GM21529 (cell line): ENCODE measurements around the gene SEC23B.
"Not testable (repeated sequence)": the region's sequence is repeated elsewhere in the genome, so short reads cannot be mapped to it uniquely, and the experiment has no call there.

Experiments used
- ATAC-seq: cut with Tn5 transposase; IDR thresholded peaks from one replicate; pipeline ENCODE4 v1.9.1; 2021; ENCODE audit not compliant: unreplicated experiment

Gene SEC23B

DNA sequence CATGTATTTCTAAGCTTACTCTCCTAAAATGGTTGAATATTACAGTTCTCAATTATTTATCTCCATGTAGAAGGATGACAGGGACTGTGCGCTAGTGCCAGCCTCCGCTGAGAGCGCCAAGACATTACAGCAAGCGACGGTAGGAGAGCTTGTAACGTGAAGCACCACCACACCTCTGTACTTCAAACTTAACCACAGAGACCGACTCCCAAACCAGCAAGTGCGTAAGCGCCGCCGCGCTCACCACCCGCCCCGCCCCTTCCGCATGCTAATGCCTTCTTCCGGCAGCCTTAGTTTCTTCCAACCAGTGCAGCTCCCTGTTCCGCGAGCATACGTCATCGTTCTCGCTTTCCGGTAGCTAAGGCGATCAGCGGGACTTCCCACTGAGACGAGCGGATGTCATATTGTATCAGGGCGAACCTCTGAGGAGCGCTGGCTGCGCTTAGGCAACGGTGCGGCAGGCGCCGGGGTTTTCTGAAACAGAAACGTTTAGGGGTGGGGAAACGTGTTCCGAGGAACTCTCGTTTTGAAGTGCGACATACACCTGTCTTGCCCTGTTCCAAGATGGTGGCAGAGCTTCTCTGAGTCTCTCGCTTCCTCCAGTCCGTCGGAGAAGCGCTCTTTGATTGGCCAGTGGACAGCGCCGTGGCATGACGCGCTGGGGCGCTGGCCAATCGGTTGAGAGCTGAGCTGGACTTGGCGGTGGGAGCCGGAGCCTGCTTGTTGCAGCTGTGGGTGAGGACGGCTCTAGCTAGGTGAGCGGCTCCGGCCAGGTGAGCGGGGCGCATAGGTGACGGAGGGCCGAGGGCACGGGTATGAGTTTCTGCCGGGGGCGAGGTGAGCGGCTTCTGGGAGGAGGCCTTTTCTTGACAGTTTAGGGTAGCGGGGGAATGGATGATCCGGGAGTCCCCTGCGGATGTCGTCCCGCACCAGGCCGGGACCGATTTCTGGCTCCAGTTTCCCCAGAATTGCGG, at the start of gene SEC23B:
Gene SEC23B, plus strand, starts transcription at position 723 of the 974 bp plus-strand sequence. CDS start 2,896 bp downstream, outside the sequence.
- ATAC-seq = peak; percentile 96

DNA sequence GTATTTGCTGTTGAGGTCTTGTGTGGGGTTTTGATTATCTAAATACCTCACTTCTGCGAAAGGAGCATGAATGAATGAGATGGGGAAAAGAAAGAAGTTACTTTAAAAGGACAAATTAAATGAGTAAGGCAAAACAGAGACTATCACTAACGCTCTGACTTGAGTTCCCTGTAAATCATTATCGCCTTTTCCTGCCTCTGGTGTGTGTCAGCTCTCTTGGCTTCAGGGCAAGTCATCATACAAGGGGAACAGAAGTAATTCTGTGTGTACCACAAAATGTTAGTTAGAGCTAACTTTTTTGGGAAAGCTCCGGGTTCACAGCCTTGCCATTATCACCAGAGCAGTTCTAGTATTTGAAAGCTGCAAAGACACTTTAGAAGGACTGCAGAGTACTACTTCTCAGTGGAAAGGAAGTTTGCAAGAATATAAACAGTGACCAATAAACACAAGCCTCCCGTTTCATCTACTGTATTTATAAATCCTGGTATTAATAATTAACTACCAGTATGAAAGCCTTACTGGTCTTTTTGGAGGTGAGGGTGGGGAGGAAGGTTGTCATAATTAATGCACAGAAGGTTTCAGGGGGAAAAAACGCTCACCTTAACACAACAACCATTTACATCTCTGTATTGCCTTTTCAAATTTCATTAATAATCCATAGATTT, 42.1 kb upstream of the SEC23B start:
- ATAC-seq = no peak

- ATAC-seq = peak; percentile 26
Observed at GRCh38 chr20:18466574-18466893, 41.2 kb upstream of the SEC23B start.

- ATAC-seq = peak; percentile 99
Observed at GRCh38 chr20:18466894-18467730, 40.6 kb upstream of the SEC23B start, which contains the start of the genes DZANK1 and POLR3F. DZANK1 (minus strand) TSS chr20:18467030; CDS start chr20:18465358, 1,672 bp downstream. POLR3F (plus strand) TSS chr20:18467390; CDS start chr20:18467507, 117 bp downstream.

DNA sequence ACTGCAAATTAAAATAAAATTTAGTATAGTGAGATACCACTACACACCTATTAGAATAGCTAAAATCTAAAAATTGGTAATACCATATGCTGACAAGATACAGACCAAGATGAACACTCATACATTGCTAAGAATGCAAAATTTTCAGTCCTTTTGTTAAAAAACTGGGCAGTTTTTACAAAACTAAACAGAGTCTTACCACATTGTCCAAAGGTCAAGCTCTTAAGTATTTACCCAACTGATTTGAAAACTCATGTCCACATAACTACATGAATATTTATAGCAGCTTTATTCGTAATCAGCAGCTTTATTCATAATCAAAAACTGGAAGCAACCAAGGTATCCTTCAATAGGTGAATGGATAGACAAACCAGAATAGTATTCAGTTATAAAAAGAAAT, 30.5 kb upstream of the SEC23B start:
- ATAC-seq = no peak

DNA sequence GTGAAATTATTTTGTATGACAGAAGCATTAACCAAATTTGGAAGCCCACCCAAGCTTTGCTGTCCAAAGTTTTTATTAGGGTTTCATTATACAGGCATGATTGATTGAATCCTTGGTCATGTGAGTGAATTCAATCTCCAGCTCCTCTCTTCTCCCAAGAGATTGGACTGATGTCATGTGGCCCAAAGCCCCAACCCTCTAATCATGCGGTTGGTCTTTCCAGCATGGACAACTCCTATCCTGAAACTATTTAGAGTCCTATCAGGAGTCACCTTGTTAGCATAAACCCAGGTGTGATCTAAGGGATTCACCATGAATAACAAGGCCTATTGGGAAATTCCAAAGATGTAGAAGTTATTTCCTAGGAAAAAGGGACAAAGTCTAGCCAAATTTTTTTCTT, 29.9 kb upstream of the SEC23B start:
- ATAC-seq = no peak

- no peak for ATAC-seq
Observed at GRCh38 chr20:18481596-18481995, 26.1 kb upstream of the SEC23B start.

GRCh38 chr20:18488301-18488700, 19.4 kb upstream of the SEC23B start:
- no peak for ATAC-seq

DNA sequence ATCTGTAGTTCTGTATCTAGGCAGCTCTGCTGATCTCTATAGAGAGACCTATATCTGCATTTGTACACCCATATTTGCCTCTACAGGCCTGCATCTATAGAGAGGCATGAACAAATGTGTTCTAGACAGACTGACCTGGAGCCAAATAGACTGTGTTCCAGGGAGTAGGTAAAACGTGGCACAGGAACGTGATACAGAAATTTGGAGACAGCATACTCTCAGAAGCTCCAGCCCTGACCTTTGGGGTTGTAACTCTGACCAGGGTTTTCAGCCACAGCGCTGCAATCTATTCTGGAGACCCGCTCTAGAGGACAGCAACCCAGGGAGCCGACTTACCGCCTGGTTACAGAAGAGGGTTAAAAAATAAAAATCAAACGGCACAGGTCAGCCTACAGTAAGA, 11.7 kb upstream of the SEC23B start:
- ATAC-seq = no peak

DNA sequence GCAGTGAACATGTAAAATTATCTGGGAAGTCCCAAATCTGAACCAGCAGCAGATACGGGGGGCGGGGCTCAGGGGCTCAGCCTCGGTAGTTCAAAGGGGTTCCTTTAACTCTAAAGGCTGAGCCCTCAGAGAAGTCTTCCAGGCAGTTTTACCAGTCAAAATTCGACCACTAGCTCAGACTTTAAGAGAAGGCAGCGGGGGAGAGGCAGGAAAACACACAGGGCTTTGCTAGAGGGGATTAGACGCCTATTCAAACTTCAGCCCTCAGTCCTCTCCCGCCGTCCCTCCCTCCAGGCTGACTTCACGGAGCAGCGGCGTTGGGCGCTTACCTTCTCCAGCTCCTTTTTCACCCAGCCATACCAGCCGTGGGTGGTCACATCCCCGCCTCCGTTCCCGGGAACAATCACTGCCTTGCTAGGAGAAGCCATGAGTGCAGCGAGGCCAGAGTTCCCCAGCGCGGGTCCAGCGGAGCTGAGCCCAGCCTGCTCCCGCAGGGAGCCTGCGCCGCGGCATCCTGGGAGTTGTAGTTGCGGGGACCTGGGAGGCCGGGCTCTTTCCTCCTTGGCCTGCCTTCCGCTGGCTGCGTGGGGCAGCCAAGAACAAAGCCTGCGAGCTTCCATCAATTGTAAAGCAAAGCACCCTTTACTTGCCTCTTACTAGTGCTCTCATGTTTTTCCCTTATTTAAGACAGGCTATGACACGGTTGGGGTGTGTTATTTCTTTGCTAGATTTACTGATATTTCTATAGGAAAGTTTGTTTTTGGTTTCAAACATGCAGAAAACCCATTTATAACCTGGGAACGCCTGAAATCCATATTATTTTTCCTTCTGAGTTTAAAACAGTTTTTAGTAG, 10.8 kb upstream of the SEC23B start, which contains the start of gene RBBP9:
Gene RBBP9, minus strand, starts transcription at position 486 of the 853 bp plus-strand sequence. Its CDS starts 58 bp downstream, at position 428.
- ATAC-seq = peak; percentile 99

DNA sequence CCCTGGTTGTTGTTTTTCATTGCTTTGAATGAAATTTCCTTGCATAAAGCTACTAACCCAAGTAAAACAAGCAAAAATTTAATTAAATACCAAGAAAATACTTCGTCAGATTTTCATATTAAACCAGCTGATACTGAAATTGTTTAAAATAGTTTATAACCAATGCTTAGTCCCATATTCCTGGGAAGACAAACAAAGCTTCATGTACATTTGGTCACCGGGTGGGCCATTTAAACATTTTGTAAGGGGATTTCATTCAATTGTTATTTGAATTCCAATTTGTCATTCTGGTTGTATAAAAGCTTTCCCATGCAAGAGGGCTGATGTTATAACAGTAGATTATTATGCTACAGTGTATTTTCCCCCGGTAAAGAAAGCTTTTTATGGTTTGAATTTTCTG, 10.1 kb upstream of the SEC23B start:
- ATAC-seq = no peak

DNA sequence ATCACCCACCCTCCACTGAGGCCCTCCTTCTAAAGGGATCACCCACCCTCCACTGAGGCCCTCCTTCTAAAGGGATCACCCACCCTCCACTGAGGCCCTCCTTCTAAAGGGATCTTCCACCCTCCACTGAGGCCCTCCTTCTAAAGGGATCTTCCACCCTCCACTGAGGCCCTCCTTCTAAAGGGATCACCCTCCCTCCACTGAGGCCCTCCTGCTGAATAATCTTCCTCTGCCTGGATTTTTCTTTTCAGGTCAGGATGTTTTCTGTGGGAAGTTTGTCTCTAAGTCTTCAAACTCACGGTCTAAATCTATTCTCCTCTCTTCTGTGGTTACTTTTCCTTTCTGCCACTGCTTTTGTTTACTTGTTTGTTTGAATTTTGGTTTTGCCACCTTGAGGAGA, 6.1 kb upstream of the SEC23B start:
- not testable (repeated sequence) for ATAC-seq

- ATAC-seq = no peak
Observed at GRCh38 chr20:18504479-18505060, 3.2 kb upstream of the SEC23B start.

DNA sequence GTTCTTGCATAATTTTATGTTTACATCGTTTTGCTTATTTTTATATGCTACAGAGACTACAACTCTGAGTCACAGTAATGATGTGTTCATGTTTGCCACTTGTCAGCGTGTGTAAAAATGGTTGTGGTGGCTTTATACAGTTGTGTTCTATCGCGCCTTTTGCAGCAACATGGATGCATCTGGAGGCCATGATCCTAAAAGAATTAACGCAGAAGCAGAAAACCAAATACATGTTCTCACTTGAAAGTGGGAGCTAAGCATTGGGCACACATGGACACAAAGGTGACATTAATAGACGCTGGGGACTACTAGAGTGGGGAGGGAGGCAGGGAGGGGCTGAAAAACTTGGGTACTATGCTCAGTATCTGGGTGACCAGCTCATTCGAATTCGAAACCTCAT, 996 bp upstream of the SEC23B start:
- ATAC-seq = no peak

DNA sequence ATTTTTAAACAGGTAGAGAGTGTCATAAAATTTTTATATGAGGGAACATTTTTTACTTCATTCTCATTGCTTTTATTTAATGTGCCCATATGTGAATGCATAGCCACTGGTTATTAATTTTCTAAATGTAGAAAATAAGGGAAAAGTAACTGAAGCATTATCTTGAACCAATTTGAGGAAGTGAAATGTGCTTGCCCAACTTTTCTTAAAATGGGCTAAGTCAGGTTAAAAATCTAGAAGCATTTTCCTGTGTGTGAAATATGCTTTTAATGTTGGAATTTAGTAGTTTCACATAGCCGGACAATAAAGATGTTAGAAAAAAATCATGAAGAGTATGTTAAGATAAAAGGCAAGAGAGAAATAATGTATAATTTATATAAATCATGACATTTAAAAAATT, 3.8 kb downstream of the SEC23B start:
- no peak for ATAC-seq

DNA sequence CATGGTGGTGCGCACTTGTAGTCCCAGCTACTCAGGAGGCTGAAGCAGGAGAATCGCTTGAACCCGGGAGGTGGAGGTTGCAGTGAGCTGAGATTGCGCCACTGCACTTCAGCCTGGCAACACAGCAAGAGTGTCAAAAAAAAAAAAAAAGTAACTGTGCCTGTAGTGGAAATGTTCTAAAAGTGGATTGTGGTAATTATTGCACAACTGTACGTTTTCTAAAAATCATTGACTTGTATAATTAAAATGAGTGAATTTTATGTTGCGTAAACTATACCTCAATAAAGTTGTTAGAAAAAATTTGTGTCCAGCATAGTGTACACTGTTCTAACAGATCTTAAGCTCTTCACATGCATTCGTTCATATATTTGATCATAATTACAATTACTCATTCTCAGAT, 5.5 kb downstream of the SEC23B start:
- ATAC-seq = no peak

DNA sequence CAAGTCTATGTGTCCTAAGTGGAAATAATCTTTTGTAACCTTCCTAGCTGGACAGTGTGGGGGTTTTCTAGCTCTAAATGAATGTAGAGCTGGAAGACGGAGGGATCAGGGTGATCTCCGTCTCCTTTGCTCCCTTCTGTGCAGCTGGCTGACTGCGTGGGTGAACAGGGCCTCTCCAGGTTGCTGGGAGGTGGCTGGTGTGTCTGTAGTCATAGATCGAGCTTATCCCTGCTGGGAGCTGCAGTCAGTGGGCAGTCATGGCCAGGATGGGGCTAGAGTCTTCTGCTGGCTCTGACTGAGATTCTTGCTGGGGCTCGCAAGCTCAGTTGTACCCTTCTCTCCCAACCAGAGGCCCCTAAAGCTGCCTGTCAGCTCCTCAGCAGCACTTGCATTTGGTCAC, 6.4 kb downstream of the SEC23B start:
- no peak for ATAC-seq

DNA sequence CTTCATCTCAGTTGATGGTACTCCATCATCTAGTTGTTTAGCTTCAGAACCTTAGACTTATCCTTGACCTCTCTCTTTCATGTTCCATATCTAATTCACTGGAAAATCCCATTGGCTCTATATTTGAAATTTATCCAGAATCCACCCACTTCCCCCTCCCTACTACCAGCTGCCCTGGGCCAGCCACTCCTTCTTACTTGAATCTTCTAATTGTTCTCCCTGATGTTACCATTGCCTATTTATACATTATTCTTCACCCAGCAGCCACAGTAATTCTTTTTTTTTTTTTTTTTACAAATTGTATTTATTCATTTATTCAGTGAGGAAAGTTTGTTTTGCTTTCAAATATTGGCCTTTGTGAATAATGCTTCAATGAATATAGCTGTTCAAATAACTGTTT, 8.2 kb downstream of the SEC23B start:
- no peak for ATAC-seq

DNA sequence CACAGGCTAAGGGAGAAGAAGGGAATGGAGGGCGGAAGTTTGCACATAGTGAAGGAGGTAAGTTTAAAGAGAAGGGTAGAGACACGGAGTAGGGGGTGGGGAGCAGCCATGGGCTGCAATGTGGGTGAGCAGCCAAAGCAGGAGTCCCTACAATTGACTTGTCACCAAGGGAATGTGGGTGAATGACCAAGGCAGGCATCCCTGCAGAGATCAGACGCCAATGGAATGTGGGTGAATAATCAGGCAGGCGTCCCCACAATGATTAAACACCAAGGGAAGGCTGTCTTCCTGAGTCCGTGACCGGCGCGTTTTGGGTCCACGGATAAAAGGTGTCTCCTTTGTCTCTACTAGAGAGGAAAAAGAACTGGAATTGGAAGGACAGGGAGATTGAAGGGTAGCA, 14.3 kb downstream of the SEC23B start:
- ATAC-seq = not testable (repeated sequence)

GRCh38 chr20:18523066-18523465, 15.3 kb downstream of the SEC23B start:
- ATAC-seq = no peak
